ENCODE results near the gene WRAP53.

Gene WRAP53

DNA sequence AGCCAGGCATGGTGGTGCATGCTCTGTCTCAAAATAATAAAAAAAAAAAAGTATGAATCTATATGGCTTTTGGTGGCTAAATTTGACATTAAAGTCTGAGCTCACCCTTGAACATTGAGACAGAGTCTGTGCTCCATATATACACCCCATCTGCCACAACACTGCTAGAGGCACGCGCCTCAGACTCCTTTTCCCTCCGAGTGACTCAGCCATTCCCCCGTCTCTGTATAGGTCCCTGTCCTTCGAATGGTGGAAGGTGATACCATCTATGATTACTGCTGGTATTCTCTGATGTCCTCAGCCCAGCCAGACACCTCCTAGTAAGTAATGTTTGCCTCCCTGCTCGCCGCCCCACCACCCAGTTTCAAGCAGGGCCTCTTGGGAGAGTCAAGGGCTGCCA, 12.2 kb downstream of the WRAP53 start:
- Mint-ChIP-seq H3K4me3 (no peak overlapping the region), H3K9me3 (no peaks in the 10 kb centered on the region), H3K36me3 (ENCODE audit: low read depth) (peaks cover 28% of the 10 kb centered on the region), H3K4me1 (peaks cover 15% of the 10 kb centered on the region), H3K27ac (no peak overlapping the region), H3K27me3 (ENCODE audit: low read depth) (peaks cover 15% of the 10 kb centered on the region)
- TF ChIP-seq, protein P1, sequence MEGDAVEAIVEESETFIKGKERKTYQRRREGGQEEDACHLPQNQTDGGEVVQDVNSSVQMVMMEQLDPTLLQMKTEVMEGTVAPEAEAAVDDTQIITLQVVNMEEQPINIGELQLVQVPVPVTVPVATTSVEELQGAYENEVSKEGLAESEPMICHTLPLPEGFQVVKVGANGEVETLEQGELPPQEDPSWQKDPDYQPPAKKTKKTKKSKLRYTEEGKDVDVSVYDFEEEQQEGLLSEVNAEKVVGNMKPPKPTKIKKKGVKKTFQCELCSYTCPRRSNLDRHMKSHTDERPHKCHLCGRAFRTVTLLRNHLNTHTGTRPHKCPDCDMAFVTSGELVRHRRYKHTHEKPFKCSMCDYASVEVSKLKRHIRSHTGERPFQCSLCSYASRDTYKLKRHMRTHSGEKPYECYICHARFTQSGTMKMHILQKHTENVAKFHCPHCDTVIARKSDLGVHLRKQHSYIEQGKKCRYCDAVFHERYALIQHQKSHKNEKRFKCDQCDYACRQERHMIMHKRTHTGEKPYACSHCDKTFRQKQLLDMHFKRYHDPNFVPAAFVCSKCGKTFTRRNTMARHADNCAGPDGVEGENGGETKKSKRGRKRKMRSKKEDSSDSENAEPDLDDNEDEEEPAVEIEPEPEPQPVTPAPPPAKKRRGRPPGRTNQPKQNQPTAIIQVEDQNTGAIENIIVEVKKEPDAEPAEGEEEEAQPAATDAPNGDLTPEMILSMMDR (IDR thresholded peaks at IDR 0.05; ENCODE audit: unreplicated experiment in 3 of 3), result no peak

DNA sequence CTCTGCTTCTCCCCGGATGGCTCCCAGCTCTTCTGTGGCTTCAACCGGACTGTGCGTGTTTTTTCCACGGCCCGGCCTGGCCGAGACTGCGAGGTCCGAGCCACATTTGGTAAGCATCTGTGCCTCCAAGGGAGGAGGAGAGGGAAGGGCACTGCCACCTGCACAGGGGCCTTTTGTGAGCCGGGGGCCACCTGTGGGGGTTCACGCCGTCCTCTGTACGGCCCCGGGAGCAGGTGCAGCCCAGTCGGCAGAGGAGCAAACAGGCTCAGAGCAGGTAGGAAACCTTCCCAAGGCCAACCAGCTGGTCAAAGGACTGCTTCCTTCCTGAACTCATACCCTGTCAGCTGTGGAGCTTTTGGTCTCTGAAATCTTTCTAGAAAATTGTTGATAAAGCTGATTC, 13.4 kb downstream of the WRAP53 start:
- Mint-ChIP-seq H3K36me3 (ENCODE audit: low read depth) (peaks cover 18% of the 10 kb centered on the region), H3K9me3 (no peaks in the 10 kb centered on the region), H3K27me3 (ENCODE audit: low read depth) (peaks cover 22% of the 10 kb centered on the region), H3K27ac (no peak overlapping the region), H3K4me3 (no peak overlapping the region), H3K4me1 (peaks cover 26% of the 10 kb centered on the region)
- TF ChIP-seq, protein P1 (IDR thresholded peaks at IDR 0.05; ENCODE audit: unreplicated experiment in 3 of 3), result no peak

DNA sequence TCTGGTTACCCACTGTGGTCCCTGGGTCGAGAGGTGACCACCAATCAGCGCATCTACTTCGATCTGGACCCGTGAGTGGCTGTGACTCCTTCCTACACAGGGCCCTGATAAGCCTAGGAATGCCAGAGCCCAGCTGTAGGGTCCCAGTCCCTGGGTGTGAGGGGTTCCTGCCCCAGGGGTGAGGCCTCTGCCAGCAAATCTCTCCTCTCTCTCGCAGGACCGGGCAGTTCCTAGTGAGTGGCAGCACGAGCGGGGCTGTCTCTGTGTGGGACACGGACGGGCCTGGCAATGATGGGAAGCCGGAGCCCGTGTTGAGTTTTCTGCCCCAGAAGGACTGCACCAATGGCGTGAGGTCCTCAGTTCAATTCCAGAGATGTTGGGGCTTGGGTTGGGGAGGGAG, 14.5 kb downstream of the WRAP53 start:
- H3K4me3 Mint-ChIP-seq, result no peak overlapping the region
- H3K27me3 Mint-ChIP-seq (ENCODE audit: low read depth), result peaks cover 27% of the 10 kb centered on the region
- H3K4me1 Mint-ChIP-seq, result peaks cover 27% of the 10 kb centered on the region
- H3K36me3 Mint-ChIP-seq (ENCODE audit: low read depth), result peaks cover 15% of the 10 kb centered on the region
- no peaks in the 10 kb centered on the region for H3K9me3 Mint-ChIP-seq
- TF ChIP-seq, protein P1 (IDR thresholded peaks at IDR 0.05; ENCODE audit: unreplicated experiment in 3 of 3), result no peak
- no peak overlapping the region for H3K27ac Mint-ChIP-seq

DNA sequence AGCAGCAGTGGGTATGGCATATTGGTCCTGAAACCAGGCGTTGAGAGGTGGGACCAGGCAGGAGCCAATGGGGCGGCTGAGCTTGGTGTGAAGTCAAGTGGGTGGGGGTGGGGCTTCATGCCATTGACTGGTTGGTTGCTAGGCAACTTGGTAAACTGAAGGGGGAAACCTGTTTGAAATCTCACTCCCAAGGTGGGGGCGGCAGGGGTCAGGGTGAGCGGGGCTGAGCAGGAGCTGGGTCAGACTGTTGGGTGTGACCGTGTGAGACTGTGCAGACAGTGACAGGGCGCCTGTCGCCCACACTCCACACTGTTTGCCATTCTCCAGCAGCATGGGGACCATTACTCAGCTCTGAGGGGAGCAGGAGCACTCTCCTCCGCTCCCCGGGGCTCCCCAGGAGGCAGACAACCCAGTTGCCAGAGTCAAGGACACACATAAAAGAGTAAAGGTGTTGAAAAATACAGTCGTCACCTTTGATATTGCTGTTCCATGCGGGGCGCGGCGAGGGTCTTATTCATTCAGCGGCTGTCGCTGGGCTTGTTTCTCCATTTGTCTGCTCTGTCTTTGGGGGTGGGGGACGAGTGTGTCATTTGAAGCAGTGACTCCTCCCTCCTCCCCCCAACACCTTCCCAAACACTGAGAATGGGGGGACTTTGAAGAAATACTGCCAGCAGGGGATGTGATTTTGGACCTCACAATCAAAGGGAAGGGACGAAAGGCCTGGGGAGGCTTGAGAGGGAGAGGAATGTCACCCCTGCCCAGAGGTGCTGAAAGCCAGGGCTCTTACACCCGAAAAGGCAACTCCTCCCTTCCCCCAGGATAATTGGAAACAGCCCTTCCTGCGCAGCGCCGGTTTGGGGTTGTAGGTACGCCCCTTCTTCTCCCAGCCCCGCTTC, 15.6 kb downstream of the WRAP53 start:
- peak overlapping the region; percentile 84 to 94 (median 89) for H3K4me3 Mint-ChIP-seq
- H3K9me3 Mint-ChIP-seq, result no peaks in the 10 kb centered on the region
- peak overlapping the region; percentile 53 to 90 (median 63) for H3K27ac Mint-ChIP-seq
- H3K27me3 Mint-ChIP-seq (ENCODE audit: low read depth), result peaks cover 27% of the 10 kb centered on the region
- H3K4me1 Mint-ChIP-seq, result peaks cover 27% of the 10 kb centered on the region
- TF ChIP-seq, protein P1 (IDR thresholded peaks at IDR 0.05; ENCODE audit: unreplicated experiment in 3 of 3), result no peak
- H3K36me3 Mint-ChIP-seq (ENCODE audit: low read depth), result peaks cover 11% of the 10 kb centered on the region

DNA sequence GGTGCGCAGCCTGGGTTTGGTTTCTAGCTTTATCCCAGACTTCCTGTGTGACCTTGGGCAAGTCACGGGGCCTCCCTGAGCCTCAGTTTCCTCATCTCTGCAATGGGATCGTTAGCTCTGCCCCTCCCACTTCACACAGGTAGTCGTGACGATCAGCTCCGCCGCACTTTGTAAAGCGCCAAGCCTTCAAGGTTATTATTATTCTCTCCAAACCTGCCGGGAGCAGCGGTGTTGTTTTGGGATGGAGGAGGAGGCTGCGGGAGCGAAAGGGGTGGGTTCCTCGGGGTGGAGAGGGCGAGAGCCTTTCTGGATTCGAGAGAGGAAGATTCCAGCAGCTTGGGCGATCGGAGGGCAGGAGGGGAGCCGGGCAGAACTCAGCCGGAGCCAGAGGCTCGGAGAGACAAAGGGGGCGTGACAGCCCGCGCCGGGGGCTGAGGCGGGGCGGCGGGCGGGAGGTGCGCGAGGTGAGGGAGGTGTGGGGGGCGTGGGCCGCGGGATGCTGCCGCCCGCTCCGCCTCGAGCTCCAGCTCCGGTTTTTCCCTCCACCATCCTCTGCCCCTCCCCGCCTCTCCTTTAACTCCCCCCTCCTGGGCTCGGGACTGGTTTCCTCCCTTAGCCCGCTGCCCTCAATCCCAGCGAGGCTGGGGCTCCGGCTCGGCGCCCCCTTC, 16.5 kb downstream of the WRAP53 start, which contains the start of gene EFNB3:
EFNB3 (plus strand) TSS at position 602 of the 668 bp plus-strand sequence. CDS start 397 bp downstream, outside the sequence.
- Mint-ChIP-seq H3K36me3 (ENCODE audit: low read depth) (peaks cover 11% of the 10 kb centered on the region), H3K27ac (peak within 1 kb of the TSS in 2 of 3 experiments; percentile 65 to 90), H3K4me3 (peak within 1 kb of the TSS; percentile 89 to 94 (median 90)), H3K27me3 (ENCODE audit: low read depth) (peaks cover 29% of the 10 kb centered on the region), H3K4me1 (peaks cover 27% of the 10 kb centered on the region), H3K9me3 (no peaks in the 10 kb centered on the region)
- TF ChIP-seq, protein P1 (IDR thresholded peaks at IDR 0.05; ENCODE audit: unreplicated experiment in 3 of 3), result no peak
